Measurements from ENCODE around the gene CAMKK2.

- TF ChIP-seq ATF6 (CRISPR knock-in tag; conservative IDR thresholded peaks at IDR 0.05) (no peak), ZNF598 (CRISPR knock-in tag; IDR thresholded peaks at IDR 0.05; ENCODE audit: borderline replicate concordance) (no peak), ZFAT (CRISPR knock-in tag; conservative IDR thresholded peaks at IDR 0.05) (no peak), DMAP1 (CRISPR knock-in tag; IDR thresholded peaks at IDR 0.05) (no peak), MAX (IDR thresholded peaks at IDR 0.05) (no peak), NAIF1 (CRISPR knock-in tag; IDR thresholded peaks at IDR 0.05; ENCODE audit: borderline replicate concordance) (no peak), RNF2 (conservative IDR thresholded peaks at IDR 0.05; ENCODE audit: low read depth) (no peak), PBX2 (CRISPR knock-in tag; IDR thresholded peaks at IDR 0.05) (no peak)
These were observed 32.4 kb downstream of the CAMKK2 start for GRCh38 chr12:121264135-121264534.
